HG02763 (cell line): Measurements from ENCODE around the gene GPX3.

Experiments
- ATAC-seq: cut with Tn5 transposase; IDR thresholded peaks from one replicate; pipeline ENCODE4 v1.9.1; 2021; ENCODE audit warnings: mild to moderate bottlenecking, moderate library complexity; ENCODE audit not compliant: unreplicated experiment

Gene GPX3, protein sequence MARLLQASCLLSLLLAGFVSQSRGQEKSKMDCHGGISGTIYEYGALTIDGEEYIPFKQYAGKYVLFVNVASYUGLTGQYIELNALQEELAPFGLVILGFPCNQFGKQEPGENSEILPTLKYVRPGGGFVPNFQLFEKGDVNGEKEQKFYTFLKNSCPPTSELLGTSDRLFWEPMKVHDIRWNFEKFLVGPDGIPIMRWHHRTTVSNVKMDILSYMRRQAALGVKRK

GRCh38 chr5:151020304-151021110 lies at the start of gene GPX3:
Gene GPX3 (plus strand): TSS chr5:151020591. CDS start chr5:151020655, 64 bp downstream.
- peak; percentile 70 for ATAC-seq

DNA sequence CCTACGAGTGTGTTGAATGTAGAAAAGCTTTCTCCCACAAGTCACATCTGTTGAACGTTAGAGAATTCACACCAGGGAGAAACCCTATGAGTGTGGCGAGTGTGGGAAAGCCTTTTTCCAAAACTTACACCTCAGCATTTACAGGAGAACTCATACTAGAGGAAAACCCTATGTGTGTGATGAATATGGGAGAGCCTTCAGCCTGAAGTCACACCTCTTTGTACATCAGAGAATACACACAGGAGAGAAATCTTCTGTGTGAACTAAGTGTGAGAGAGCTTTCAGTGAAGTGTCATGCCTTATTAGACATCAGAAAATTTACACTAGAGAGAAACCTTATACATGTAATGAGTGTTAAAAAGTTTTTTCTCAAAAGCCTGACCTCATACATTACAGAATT lies 41.8 kb upstream of the GPX3 start:
- ATAC-seq: no peak

GRCh38 chr5:150987746-150988145 lies 32.6 kb upstream of the GPX3 start:
- ATAC-seq: no peak

DNA sequence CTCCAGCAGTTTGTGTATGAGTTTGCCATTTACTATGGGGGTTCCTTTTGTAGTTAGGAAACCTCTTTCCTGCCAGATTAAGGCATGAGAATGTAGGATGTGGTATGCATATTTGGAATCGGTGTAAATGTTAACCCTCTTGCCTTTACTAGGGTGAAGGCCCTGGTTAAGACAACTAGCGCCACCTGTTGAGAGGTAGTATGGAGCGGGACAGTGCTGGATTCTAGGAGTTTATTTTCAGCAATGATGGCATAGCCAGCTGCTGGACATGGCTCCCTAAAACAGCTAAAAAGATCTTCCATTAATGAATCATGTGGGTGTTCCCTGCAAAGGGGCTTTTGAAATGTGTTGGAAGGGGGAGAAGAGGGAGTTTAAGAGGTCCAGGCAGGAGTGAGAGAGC lies 30.7 kb upstream of the GPX3 start:
- no peak for ATAC-seq

DNA sequence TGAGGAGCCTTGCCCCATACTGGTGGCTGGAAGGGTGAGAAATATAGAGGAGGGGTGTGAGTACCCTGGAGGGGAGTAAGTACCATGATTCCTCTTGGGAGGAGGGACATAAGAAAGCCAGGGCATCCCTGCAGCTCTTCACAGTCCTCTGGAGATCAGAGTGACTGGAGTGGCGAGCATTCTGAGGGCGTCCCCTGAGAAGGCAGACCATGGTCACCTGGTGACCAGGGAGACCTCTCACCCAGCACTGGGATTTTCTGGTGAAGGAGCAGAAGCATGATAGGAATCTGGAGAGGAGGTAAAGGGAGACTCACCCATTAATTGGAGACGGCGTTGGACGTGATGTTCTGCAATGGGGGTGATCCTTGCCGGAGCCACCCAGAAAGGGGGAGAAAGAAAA lies 27.7 kb upstream of the GPX3 start:
- ATAC-seq: no peak

GRCh38 chr5:150993422-150993821 lies 27.0 kb upstream of the GPX3 start:
- no peak for ATAC-seq

DNA sequence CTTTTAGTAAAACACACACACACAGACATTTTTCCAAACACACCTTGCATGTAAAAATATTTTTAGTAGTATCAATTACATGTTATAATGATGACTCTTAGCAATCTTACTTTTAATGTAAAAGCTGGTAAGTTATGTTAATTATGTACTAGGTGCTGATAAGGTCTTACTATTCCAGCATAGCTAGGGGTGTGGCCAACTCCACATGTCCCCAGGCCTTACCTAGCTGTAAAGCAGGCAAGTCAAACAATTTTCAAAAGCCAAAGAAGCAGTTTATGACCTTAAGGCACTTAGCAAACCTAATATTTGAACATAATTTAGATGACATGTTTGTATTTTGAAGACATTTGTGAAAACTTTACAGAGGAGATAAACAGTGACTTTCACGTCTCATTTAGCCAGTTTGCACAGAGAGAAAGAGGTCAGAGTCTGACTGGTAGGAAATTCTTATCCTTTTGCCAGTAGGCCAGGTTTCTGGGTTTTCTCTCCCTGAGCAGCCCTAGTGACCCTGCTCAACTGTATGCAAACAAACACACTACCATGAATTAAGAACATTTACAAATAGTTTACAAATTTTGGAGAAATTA lies 26.5 kb upstream of the GPX3 start:
- ATAC-seq: no peak

DNA sequence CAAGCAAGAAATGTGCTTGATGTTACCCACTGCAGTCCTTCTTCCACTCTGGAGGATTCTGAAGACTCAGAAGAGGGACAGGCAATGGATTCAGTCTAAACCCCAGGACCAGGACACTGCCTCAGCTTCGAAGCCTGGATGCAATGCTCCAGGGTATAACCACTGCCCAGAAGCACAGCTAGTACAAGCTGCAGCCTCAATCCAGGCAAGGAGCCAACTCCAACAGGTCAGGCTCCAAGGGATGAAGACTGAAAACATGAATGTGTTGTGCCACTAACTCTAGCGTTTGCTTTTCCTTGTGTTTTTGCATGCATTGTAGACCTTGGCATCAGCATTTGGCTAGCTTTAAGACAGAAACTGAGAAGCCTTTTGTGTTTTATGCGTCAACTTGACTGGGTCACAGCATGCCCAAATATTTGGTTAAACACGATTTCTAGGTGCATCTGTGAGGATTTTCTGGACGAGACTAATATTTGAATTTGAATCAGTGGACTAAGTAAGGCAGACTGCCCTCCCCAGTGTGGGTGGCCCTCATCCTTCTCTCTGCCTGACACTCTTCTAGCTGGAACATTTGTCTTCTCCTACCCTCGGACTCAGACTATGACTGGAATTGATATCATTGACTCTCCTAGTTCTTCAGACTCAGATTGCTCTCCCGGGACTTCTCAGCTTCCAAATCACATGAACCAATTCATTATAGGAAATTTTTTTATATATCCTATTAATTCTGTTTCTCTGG lies 20.5 kb upstream of the GPX3 start:
- no peak for ATAC-seq

DNA sequence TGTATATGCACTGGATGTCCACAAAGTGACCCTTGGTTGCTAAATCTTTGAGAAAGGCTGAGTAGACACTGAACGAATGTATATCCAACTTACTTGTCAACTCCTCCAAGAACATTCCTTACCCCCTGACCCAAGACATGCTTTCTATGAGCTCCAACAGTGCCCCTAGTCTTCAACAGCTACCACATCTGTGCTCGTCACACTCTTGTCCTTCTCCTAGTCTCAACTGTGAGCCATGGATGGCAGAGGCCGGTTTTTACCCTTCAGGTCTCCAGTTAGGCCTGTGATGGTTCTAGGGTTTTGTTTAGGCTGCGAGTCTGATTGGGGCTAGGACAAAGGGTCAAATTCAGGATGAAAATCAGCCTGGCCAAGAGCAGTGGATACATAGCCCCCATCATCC lies 19.0 kb upstream of the GPX3 start:
- ATAC-seq: no peak

DNA sequence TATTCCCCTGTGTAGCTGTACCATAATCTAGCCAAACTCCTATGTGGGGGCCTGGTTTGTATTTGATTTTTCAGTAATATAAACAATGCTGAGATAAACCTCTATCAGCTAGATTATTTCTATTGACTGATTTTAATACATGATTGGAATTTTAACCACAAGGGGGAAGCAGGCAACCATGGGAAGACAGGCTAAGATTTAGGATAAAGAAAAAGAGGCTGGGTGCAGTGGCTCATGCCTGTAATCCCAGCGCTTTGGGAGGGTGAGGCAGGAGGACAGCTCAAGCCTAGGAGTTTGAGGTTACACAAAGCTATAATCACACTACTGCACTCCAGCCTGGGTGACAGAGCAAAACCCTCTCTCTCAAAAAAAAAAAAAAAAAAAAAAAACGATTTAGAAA lies 18.1 kb upstream of the GPX3 start:
- no peak for ATAC-seq

DNA sequence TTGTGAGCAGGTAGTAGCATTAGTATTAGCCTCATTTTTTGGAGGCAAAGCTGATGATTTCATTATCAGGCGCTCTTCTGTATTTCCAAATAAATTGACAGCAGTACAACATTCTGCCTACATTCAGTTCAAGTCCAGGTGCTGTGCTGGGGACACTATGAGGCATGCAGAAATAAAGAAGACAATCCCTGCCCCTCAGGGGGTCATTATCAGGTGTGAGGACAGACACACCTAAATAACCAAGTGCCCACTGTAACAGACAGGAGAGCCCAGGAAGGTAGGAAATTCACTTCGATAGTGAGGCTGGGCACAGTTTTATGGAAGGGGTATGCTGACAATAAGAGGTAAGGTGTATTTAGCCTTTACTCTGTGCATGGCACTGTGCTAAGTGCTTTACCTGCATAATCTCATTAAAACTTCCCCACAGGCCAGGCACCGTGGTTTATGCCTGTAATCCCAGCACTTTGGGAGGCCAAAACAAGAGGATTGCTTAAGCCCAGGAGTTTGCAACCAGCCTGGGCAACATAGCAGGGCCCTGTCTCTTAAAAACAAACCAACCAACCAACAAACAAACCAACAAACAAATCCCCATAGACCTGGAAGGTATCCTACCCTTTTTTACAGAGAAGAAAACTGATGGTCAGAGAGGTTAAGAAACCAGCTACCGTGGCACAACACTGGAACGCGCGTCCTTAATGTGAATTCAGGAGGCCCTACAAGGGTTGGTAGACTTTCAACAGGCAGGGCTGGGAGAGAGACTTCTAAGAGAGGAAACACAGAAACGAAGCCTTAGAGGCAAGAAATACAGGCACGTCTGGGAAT lies 17.5 kb upstream of the GPX3 start:
- ATAC-seq: no peak

DNA sequence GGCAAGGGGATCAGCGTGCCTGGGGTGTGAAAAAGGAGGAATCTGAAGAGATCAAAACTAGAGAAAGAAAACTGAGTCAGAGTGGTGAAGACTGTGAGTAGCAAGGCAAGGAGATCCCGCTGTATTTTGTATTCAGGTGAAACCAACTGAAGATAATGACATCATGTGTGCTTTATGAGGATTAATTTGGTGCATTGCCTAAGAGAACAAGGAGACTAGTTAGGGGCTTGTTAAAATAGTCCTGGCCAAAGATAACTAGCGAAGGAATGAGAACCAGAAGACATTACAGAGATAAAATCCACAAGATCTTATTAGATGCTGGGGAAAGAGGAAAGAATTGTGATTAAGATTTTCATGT lies 16.9 kb upstream of the GPX3 start:
- no peak for ATAC-seq

DNA sequence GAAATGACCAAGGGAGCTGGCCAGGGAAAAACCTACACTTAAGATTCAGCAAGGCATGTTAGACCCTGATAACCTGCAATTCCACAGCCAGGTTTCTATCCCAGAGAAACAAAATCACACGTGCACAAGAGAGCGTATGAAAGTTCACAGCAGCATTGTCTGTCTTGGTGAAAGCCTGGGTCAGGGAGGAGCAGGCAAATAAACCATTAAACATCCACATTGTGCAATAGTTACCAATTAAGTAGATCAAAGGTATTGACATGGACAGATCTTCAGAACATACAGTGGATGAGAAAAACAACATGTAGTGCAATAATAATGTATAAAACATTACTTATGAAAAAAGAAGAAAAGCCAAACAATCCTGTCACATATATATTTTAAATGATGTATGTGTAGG lies 15.9 kb upstream of the GPX3 start:
- no peak for ATAC-seq

- no peak for ATAC-seq
Measured at GRCh38 chr5:151005187-151005949, 15.0 kb upstream of the GPX3 start.

DNA sequence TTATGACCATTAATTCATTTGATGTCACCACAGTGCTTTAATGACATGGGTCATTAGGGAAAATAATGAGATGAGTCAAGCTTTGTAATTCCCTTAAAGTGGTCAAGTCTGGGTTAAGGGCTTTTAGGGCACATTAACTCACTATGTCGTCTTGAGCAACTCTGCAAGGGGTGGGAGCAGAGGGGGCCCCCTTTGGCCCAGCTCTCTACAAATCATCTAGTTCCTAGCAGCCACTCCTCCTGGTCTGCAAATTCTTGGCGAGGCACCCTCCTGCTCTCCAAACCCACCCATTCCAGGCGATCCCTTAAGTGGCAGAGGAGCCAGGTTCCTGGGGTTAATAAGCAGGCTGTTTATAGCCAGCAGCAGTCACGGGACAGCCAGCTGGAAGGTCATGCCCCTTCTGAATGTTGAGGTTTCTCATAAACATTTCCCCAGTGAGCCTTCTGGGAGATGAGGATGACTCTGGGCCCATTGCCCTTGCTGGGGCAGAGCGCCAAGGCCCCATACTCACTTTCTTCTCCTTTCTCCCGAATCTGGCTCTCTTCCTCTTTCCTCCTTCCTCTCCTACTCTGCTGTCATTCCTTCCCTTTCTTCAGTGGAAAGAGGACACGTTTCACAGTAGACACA lies 14.3 kb upstream of the GPX3 start:
- ATAC-seq: no peak

DNA sequence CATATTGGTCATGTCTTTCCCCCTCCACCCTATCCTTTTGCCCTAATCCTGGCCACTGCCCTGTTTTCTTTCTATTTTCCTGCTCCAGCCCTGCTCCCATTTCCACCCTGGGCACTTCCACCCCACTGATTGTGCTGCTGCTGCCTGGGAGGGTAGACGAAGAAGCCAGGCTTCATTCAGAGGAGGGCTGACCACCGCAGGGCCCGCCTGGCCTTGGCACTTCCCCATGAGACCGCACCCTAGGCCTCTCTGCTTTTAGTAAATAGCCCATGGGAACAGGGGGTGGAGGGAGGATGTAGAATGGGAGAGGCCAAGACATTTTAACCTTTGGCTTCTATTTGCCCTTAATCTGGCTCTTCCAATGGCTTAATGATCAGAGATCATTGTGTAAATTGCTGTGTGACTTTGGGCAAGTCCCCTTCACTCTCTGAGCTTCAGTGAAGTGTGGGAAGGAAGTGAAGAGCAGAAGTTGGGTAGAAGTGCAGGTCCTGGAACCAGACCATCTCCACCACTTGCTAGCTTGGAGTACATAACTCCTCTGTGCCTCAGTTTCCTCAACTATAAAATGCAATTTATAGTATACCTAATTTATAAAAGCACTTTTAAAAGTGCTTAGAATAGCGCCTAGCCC lies 13.6 kb upstream of the GPX3 start:
- no peak for ATAC-seq

DNA sequence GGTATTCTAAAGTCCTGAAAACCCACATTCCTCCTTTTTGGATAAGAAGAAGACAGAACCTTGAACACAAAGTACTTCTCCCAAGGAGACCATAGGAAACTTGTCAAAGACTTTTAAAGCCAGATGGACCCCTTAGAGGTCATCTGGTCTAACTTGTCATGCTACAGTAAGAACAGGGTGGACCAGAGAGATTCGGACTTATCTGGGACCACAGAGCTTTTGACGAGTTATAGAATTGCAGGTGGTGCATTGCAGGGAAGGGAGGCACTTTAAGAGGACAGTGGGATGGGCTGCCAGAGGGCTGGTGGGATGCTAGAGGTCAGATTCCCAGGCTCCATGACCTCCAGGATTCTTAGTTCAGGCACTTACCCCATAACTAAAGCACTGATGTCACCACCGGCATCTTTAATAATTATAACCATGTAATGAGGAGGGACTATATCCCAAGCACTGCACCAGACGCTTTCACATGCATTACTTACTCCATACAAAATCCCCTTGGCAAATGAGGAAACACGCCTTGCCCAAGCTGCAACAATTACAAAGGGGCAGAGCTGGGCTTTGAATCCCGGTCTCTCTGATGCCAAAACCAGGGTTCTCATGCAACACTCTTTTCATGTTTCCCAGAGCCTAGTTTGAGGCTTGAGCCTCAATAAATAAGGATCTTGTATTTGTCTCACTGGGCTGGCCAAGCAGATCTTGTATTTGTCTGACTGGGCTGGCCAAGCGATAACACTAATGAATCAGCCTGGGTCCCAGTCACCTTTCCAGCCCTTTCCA lies 12.8 kb upstream of the GPX3 start:
- no peak for ATAC-seq

GRCh38 chr5:151008210-151008491 lies 12.2 kb upstream of the GPX3 start:
- no peak for ATAC-seq

DNA sequence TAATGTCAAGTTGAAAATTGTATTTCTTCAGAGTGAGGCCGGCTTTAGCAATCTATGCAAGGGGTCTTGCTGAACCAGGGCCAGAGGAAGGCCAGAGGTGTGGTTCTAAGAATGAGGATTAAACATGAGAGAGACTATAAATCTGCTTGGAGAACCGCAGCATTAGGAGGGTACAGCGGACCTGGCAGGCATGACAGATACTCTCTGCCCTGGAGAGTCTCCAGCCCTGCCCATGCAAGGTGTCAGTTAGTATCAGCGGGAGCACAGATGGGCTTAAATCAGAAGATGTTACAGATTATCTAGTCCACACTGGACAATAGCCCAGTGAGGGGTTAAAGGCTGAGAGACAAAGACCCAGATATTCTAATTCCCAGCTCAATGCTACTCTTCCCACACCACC lies 11.5 kb upstream of the GPX3 start:
- no peak for ATAC-seq
